IMR-90 (cell line): ENCODE results near the gene PAWR. TPM values are rescaled to one million over a fixed set of nuclear protein-coding genes. Genes with fewer than 3 reads are reported as not detected.

Experiments
- ATAC-seq: fragments of 200-7000 bp; cut with Tn5 transposase; 2 replicates; pipeline ENCODE4 v1.9.1; 2020; ENCODE audit warnings: low read depth, mild to moderate bottlenecking, moderate library complexity
- BruUV-seq: library from RNA; stranded (reverse); fragments of 400-500 nt; replicated peaks from 2 replicates; lab custom pipeline; 2021; lab: Mats Ljungman, UMichigan
- CTCF ChIA-PET: fragments of 300-600 bp; formaldehyde crosslinking; extraction: SDS; loops from one replicate; lab custom pipeline; 2021; ENCODE audit warnings: antibody characterized with exemption; lab: Yijun Ruan, JAX
- POLR2A ChIA-PET: fragments of 300-600 bp; sonication (Branson Sonifier 250); formaldehyde crosslinking; loops from one replicate; lab custom pipeline; 2022; ENCODE audit warnings: antibody characterized with exemption; ENCODE audit not compliant: unreplicated experiment; lab: Charles Lee
- DNase-seq: peaks from one replicate; pipeline ENCODE4 v3.0.0; 2013
- H2AFZ ChIP-seq: replicated peaks from 2 replicates; pipeline ENCODE3; 2013; ENCODE audit warnings: low read length, mild to moderate bottlenecking; ENCODE audit not compliant: poor library complexity
- H2AK5ac ChIP-seq: 2 replicates; pipeline ENCODE4 v1.6.1; 2013; ENCODE audit warnings: low read depth, low read length, inconsistent platforms
- H2AK9ac ChIP-seq: replicated peaks from 2 replicates; pipeline ENCODE3; 2013; ENCODE audit warnings: mild to moderate bottlenecking, low read depth, low read length, moderate library complexity; ENCODE audit not compliant: poor library complexity
- H2BK120ac ChIP-seq: 2 replicates; pipeline ENCODE4 v1.6.1; 2013; ENCODE audit warnings: low read depth, low read length, inconsistent platforms
- H2BK15ac ChIP-seq: 3 replicates; pipeline ENCODE4 v1.6.1; 2013; ENCODE audit warnings: low read depth, low read length, inconsistent platforms
- H2BK20ac ChIP-seq: 2 replicates; pipeline ENCODE4 v1.6.1; 2013; ENCODE audit warnings: low read depth, mild to moderate bottlenecking, inconsistent platforms, low read length, moderate library complexity
- H2BK5ac ChIP-seq: 2 replicates; pipeline ENCODE4 v1.6.1; 2013; ENCODE audit warnings: mild to moderate bottlenecking, low read depth, low read length, inconsistent platforms; ENCODE audit not compliant: poor library complexity, severe bottlenecking
- H3K14ac ChIP-seq: replicated peaks from 2 replicates; pipeline ENCODE4 v1.6.1; 2013; ENCODE audit warnings: low read depth, low read length, inconsistent platforms
- H3K18ac ChIP-seq: 2 replicates; pipeline ENCODE4 v1.6.1; 2013; ENCODE audit warnings: low read depth, low read length, control low read depth
- H3K23ac ChIP-seq: 2 replicates; pipeline ENCODE4 v1.6.1; 2013; ENCODE audit warnings: low read depth, low read length, inconsistent platforms
- H3K27ac ChIP-seq: 2 replicates; pipeline ENCODE4 v1.5.1; 2013; ENCODE audit warnings: mild to moderate bottlenecking, control low read depth, low read length; ENCODE audit not compliant: insufficient read depth
- H3K27me3 ChIP-seq: 2 replicates; pipeline ENCODE4 v1.6.1; 2013; ENCODE audit warnings: low read length; ENCODE audit not compliant: control insufficient read depth, insufficient read depth
- H3K36me3 ChIP-seq: 2 replicates; pipeline ENCODE4 v1.6.1; 2013; ENCODE audit warnings: low read length, mixed read lengths; ENCODE audit not compliant: control insufficient read depth, insufficient read depth
- H3K4ac ChIP-seq: 2 replicates; pipeline ENCODE4 v1.6.1; 2013; ENCODE audit warnings: low read depth, low read length, inconsistent platforms
- H3K4me1 ChIP-seq: 2 replicates; pipeline ENCODE4 v1.6.1; 2013; ENCODE audit warnings: low read length, mixed read lengths; ENCODE audit not compliant: control insufficient read depth, insufficient read depth
- H3K4me2 ChIP-seq: 2 replicates; pipeline ENCODE4 v1.6.1; 2013; ENCODE audit warnings: low read depth, mild to moderate bottlenecking, control low read depth, low read length, moderate library complexity
- H3K4me3 ChIP-seq: 2 replicates; pipeline ENCODE4 v1.5.1; 2013; ENCODE audit warnings: low read depth, mild to moderate bottlenecking, control low read depth, low read length, moderate library complexity; ENCODE audit not compliant: insufficient read depth
- H3K56ac ChIP-seq: 2 replicates; pipeline ENCODE4 v1.6.1; 2013; ENCODE audit warnings: low read length, inconsistent platforms; ENCODE audit not compliant: insufficient read depth; ENCODE audit errors: extremely low read depth
- H3K79me1 ChIP-seq, 2 experiments: 2 replicates each; pipeline ENCODE4 v1.6.1; 2013; ENCODE audit warnings: low read length in 2 of 2, inconsistent platforms in 1 of 2, low read depth in 1 of 2
- H3K9ac ChIP-seq: 2 replicates; pipeline ENCODE4 v1.6.1; 2013; ENCODE audit warnings: low read depth, low read length, control low read depth
- H3K9me1 ChIP-seq: 2 replicates; pipeline ENCODE4 v1.6.1; 2013; ENCODE audit warnings: low read length, inconsistent platforms; ENCODE audit not compliant: insufficient read depth
- H3K9me3 ChIP-seq: 2 replicates; pipeline ENCODE4 v1.6.1; 2013; ENCODE audit warnings: low read length; ENCODE audit not compliant: control insufficient read depth, insufficient read depth
- H4K20me1 ChIP-seq: 2 replicates; pipeline ENCODE4 v1.6.1; 2013; ENCODE audit warnings: low read length, inconsistent platforms; ENCODE audit not compliant: insufficient read depth
- H4K5ac ChIP-seq: 2 replicates; pipeline ENCODE4 v1.6.1; 2013; ENCODE audit warnings: mild to moderate bottlenecking, low read depth, low read length, control low read depth
- H4K8ac ChIP-seq, 2 experiments: 2 replicates each; pipeline ENCODE4 v1.6.1; 2013; ENCODE audit warnings: low read depth in 2 of 2, low read length in 2 of 2, control low read depth in 1 of 2, inconsistent platforms in 1 of 2
- H4K91ac ChIP-seq: 2 replicates; pipeline ENCODE4 v1.6.1; 2013; ENCODE audit warnings: low read depth, low read length, inconsistent platforms; ENCODE audit not compliant: insufficient read depth
- BHLHE40 ChIP-seq: fragments of 150-350 bp; IDR thresholded peaks from 2 replicates; pipeline ENCODE4 v1.6.1; 2016; ENCODE audit warnings: mild to moderate bottlenecking, low read depth, low read length
- CHD1 ChIP-seq: IDR thresholded peaks from 2 replicates; pipeline ENCODE4 v1.6.1; 2012; ENCODE audit warnings: low read depth, low read length, improper control_type of control experiment
- CTCF ChIP-seq: conservative IDR thresholded peaks from 2 replicates; pipeline ENCODE4 v1.5.1; 2012; ENCODE audit warnings: mild to moderate bottlenecking, low read depth, low read length, improper control_type of control experiment
- MAFK ChIP-seq: IDR thresholded peaks from 2 replicates; pipeline ENCODE4 v1.6.1; 2012; ENCODE audit warnings: low read depth, low read length, improper control_type of control experiment
- MAZ ChIP-seq: IDR thresholded peaks from 2 replicates; pipeline ENCODE4 v1.6.1; 2012; ENCODE audit warnings: low read depth, mild to moderate bottlenecking, low read length, improper control_type of control experiment, moderate library complexity, borderline replicate concordance
- MXI1 ChIP-seq: IDR thresholded peaks from 2 replicates; pipeline ENCODE4 v1.6.1; 2012; ENCODE audit warnings: low read depth, mild to moderate bottlenecking, low read length, moderate library complexity, borderline replicate concordance
- RAD21 ChIP-seq: IDR thresholded peaks from 2 replicates; pipeline ENCODE4 v1.6.1; 2012; ENCODE audit warnings: low read length, improper control_type of control experiment
- RFX5 ChIP-seq: IDR thresholded peaks from 2 replicates; pipeline ENCODE4 v1.8.0; 2012; ENCODE audit warnings: low read depth, mild to moderate bottlenecking, low read length, moderate library complexity
- USF2 ChIP-seq: fragments of 150-350 bp; IDR thresholded peaks from 2 replicates; pipeline ENCODE4 v1.6.1; 2017; ENCODE audit warnings: mild to moderate bottlenecking, antibody characterized with exemption, low read length, low read depth
- WGBS, 2 experiments: methylation state at CpG; one replicate each; pipeline versions ENCODE4 v1.1.5 to v1.1.7; 2013; ENCODE audit warnings: missing lambda C conversion rate in 2 of 2; ENCODE audit not compliant: insufficient read length in 1 of 2; ENCODE audit errors: extremely low coverage in 2 of 2; 5-methylcytosine and 5-hydroxymethylcytosine counted together
- dilution Hi-C: fragments of 300-500 bp; cut with HindIII; formaldehyde crosslinking; loops from one replicate; pipeline ENCODE4 v1.14.3; 2018; ENCODE audit warnings: low sequenced_read_pairs; ENCODE audit not compliant: unreplicated experiment
- in situ Hi-C: fragments of 300-500 bp; cut with MboI; formaldehyde crosslinking; loops from 3 replicates; pipeline ENCODE4 v1.14.3; 2019; ENCODE audit warnings: low sequenced_read_pairs, inconsistent platforms, mixed read lengths
- intact Hi-C: fragments of 100-400 bp; cut with micrococcal nuclease; formaldehyde crosslinking; loops from 2 replicates; pipeline ENCODE4 v1.10.0; 2022
- polyA plus RNA-seq, 3 experiments: library from polyadenylated mRNA; depleted of rRNA; stranded (reverse); fragments of >200 nt; gene quantifications; 2 replicates each; pipeline ENCODE4 v1.2.3, GENCODE V29; 2012; ENCODE audit warnings: low replicate concordance in 1 of 3
- total RNA-seq: library from RNA; depleted of rRNA; stranded (reverse); fragments of >200 nt; gene quantifications from 2 replicates; pipeline ENCODE4 v1.2.3, GENCODE V29; 2012

The PAWR gene
- total and polyA plus RNA-seq, 2 of the 4 experiments (the other 2 are of a cell fraction) = 13.2 to 13.6 TPM

GRCh38 chr12:79561401-79562132 lies 129.2 kb downstream of the PAWR start:
- Histone ChIP-seq H3K23ac (no peak overlapping the region), H3K9ac (no peak overlapping the region), H2BK120ac (no peak overlapping the region), H2AK5ac (no peak overlapping the region), H3K27me3 (no peaks in the 10 kb centered on the region), H3K4me2 (no peak overlapping the region), H3K14ac (no peak overlapping the region), H2AK9ac (no peak overlapping the region), H3K4ac (no peak overlapping the region), H3K9me3 (peaks cover 4% of the 10 kb centered on the region), H3K36me3 (peaks cover 1% of the 10 kb centered on the region; the same call in 1 of the 2 replicates), H4K20me1 (no peaks in the 10 kb centered on the region), H3K9me1 (0 out of 2 replicates have a peak, but pooled peaks cover 3% of the 10 kb centered on the region), H2BK5ac (no peak overlapping the region), H3K18ac (no peak overlapping the region), H3K27ac (no peak overlapping the region), H4K8ac (no peak overlapping the region), H3K4me3 (no peak overlapping the region), H3K4me1 (peaks cover 14% of the 10 kb centered on the region), H3K56ac (no peak overlapping the region), H4K5ac (no peak overlapping the region), H2BK20ac (no peak overlapping the region), H2AFZ (no peak overlapping the region), H3K79me1 (peaks cover 0 to 10% of the 10 kb centered on the region in 2 experiments; a peak in 1 of 4 replicates), H4K91ac (no peak overlapping the region), H2BK15ac (no peak overlapping the region)
- CTCF ChIA-PET = no interaction called here
- no peak for DNase-seq
- no TSS peak for BruUV-seq
- intact Hi-C loops (no loop called here), dilution Hi-C loops (no loop called here), in situ Hi-C loops (no loop called here)
- POLR2A ChIA-PET = no interaction called here
- no peak for ATAC-seq
- TF ChIP-seq BHLHE40 (no peak), MAZ (no peak), CTCF (no peak), MAFK (no peak), CHD1 (no peak), USF2 (no peak), RAD21 (no peak), RFX5 (no peak), MXI1 (no peak)
- WGBS, 2 experiments = 97% methylated on average over 33 of the region's 35 CpGs; no CpG with 5 or more reads in 1 of the 2 experiments
